Activated CD8-positive, alpha-beta T cell treated with anti-CD3 and anti-CD28 coated beads for 36 hours (primary cell): ENCODE results near the gene IQCM. TPM values are rescaled to one million over a fixed set of nuclear protein-coding genes. Genes with fewer than 3 reads are reported as not detected.

Experiments
- ATAC-seq: fragments of 200-7000 bp; cut with Tn5 transposase; one replicate; pipeline ENCODE4 v1.10.0; 2021; ENCODE audit warnings: mild to moderate bottlenecking, moderate library complexity
- CTCF ChIA-PET: fragments of 350-600 bp; sonication (Branson Sonifier 250); formaldehyde crosslinking; loops from one replicate; lab custom pipeline; 2021; ENCODE audit warnings: antibody characterized with exemption; lab: Charles Lee
- POLR2A ChIA-PET: fragments of 350-600 bp; sonication (Branson Sonifier 250); formaldehyde crosslinking; loops from one replicate; lab custom pipeline; 2021; ENCODE audit warnings: antibody characterized with exemption; lab: Charles Lee
- DNase-seq: peaks from one replicate; pipeline ENCODE4 v3.0.0-alpha.2; 2020
- H3K27ac Mint-ChIP-seq: one replicate; pipeline ENCODE4 v1.8.0; 2021; ENCODE audit warnings: mild to moderate bottlenecking, mixed read lengths
- H3K27me3 Mint-ChIP-seq: one replicate; pipeline ENCODE4 v1.8.0; 2021; ENCODE audit warnings: mixed read lengths
- H3K36me3 Mint-ChIP-seq: one replicate; pipeline ENCODE4 v1.8.0; 2021; ENCODE audit warnings: low read depth, mixed read lengths
- H3K4me1 Mint-ChIP-seq: one replicate; pipeline ENCODE4 v1.8.0; 2021; ENCODE audit warnings: low read depth, mixed read lengths
- H3K4me3 Mint-ChIP-seq: one replicate; pipeline ENCODE4 v1.8.0; 2021; ENCODE audit warnings: mild to moderate bottlenecking, moderate library complexity, mixed read lengths
- H3K9me3 Mint-ChIP-seq: one replicate; pipeline ENCODE4 v1.8.0; 2021; ENCODE audit warnings: mixed read lengths
- intact Hi-C: fragments of 100-400 bp; cut with micrococcal nuclease; formaldehyde crosslinking; loops from one replicate; pipeline ENCODE4 v1.10.0; 2022
- total RNA-seq, 2 experiments: library from RNA; stranded (reverse); gene quantifications; one replicate each; pipeline ENCODE4 v1.2.3, GENCODE V29; 2021
- TF ChIP-seq, protein P1 (sequence below): fragments of 200-600 bp; IDR thresholded peaks from one replicate; pipeline ENCODE4 v1.8.0; 2022; ENCODE audit warnings: antibody characterized with exemption, mild to moderate bottlenecking

IQCM gene
- total RNA-seq, 2 experiments from 2014 or later = not detected

GRCh38 chr4:149823769-149824221 is 8.2 kb upstream of the IQCM start:
- Mint-ChIP-seq H3K36me3 (no peaks in the 10 kb centered on the region), H3K4me1 (no peaks in the 10 kb centered on the region), H3K27ac (no peak overlapping the region), H3K9me3 (no peaks in the 10 kb centered on the region), H3K4me3 (no peak overlapping the region), H3K27me3 (no peaks in the 10 kb centered on the region)
- CTCF ChIA-PET = no interaction called here
- POLR2A ChIA-PET = no interaction called here
- intact Hi-C loops = no loop called here
- no peak for DNase-seq
- ATAC-seq = no peak
- TF ChIP-seq, protein P1, sequence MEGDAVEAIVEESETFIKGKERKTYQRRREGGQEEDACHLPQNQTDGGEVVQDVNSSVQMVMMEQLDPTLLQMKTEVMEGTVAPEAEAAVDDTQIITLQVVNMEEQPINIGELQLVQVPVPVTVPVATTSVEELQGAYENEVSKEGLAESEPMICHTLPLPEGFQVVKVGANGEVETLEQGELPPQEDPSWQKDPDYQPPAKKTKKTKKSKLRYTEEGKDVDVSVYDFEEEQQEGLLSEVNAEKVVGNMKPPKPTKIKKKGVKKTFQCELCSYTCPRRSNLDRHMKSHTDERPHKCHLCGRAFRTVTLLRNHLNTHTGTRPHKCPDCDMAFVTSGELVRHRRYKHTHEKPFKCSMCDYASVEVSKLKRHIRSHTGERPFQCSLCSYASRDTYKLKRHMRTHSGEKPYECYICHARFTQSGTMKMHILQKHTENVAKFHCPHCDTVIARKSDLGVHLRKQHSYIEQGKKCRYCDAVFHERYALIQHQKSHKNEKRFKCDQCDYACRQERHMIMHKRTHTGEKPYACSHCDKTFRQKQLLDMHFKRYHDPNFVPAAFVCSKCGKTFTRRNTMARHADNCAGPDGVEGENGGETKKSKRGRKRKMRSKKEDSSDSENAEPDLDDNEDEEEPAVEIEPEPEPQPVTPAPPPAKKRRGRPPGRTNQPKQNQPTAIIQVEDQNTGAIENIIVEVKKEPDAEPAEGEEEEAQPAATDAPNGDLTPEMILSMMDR = no peak

- no peak overlapping the region for H3K4me3 Mint-ChIP-seq
These were observed 14.2 kb downstream of the IQCM start for GRCh38 chr4:149801416-149801815.

DNA sequence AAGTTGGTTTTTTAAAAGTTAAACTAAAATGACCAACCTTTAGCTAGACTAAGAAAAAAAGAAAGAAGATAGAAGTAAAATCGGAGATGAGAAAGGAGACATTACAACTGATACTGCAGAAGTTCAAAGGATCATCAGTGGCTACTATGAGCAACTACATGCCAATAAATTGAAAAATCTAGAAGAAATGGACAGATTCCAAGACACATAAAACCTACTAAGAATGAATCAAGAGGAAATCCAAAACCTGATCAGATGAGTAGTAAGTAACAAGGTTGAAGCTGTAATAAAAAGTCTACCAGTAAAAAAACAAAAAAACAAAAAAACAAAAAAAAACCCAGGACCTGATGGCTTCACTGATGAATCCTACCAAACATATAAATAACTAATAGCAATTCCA is 16.1 kb downstream of the IQCM start:
- Mint-ChIP-seq H3K27ac (no peak overlapping the region), H3K4me3 (no peak overlapping the region), H3K4me1 (no peaks in the 10 kb centered on the region), H3K36me3 (no peaks in the 10 kb centered on the region), H3K9me3 (peaks cover 5% of the 10 kb centered on the region), H3K27me3 (no peaks in the 10 kb centered on the region)
- intact Hi-C loops = no loop called here
- CTCF ChIA-PET = no interaction called here
- DNase-seq (no peak), ATAC-seq (no peak)
- POLR2A ChIA-PET = interaction anchor here (1.0 kb wide), 1 partner anchor 88 kb away, joined by 3 read pairs; no protein-coding TSS in a partner anchor
- TF ChIP-seq, protein P1 = no peak

More at GRCh38 chr4:149801416-149801815, 14.2 kb downstream of the IQCM start:
- Mint-ChIP-seq H3K4me1 (no peaks in the 10 kb centered on the region), H3K36me3 (no peaks in the 10 kb centered on the region), H3K27ac (no peak overlapping the region), H3K9me3 (peaks cover 5% of the 10 kb centered on the region), H3K27me3 (no peaks in the 10 kb centered on the region)
- CTCF ChIA-PET = no interaction called here
- TF ChIP-seq, protein P1 = no peak
- no peak for ATAC-seq
- intact Hi-C loops = no loop called here
- DNase-seq = no peak
- POLR2A ChIA-PET = no interaction called here

GRCh38 chr4:149796381-149796780 is 19.3 kb downstream of the IQCM start:
- no peaks in the 10 kb centered on the region for H3K36me3 Mint-ChIP-seq
- no peak for DNase-seq
- H3K27ac Mint-ChIP-seq = no peak overlapping the region
- TF ChIP-seq, protein P1 = no peak
- no peaks in the 10 kb centered on the region for H3K4me1 Mint-ChIP-seq
- H3K4me3 Mint-ChIP-seq = no peak overlapping the region
- ChIA-PET CTCF (no interaction called here), POLR2A (no interaction called here)
- intact Hi-C loops = no loop called here
- no peaks in the 10 kb centered on the region for H3K27me3 Mint-ChIP-seq
- H3K9me3 Mint-ChIP-seq = no peaks in the 10 kb centered on the region
- ATAC-seq = no peak

- TF ChIP-seq, protein P1 = no peak
- ChIA-PET POLR2A (no interaction called here), CTCF (no interaction called here)
- Mint-ChIP-seq H3K9me3 (no peaks in the 10 kb centered on the region), H3K4me3 (no peak overlapping the region), H3K36me3 (no peaks in the 10 kb centered on the region), H3K27ac (no peak overlapping the region), H3K27me3 (no peaks in the 10 kb centered on the region), H3K4me1 (no peaks in the 10 kb centered on the region)
- DNase-seq (no peak), ATAC-seq (no peak)
- intact Hi-C loops = no loop called here
These were observed 20.4 kb downstream of the IQCM start for GRCh38 chr4:149795256-149795655.
